ENCODE measurements around the gene FCHSD2. TPM values are rescaled to one million over a fixed set of nuclear protein-coding genes. Genes with fewer than 3 reads are reported as not detected.

Gene FCHSD2
- total RNA-seq, 2 donors from 2014 or later, result 56.5 to 75.3 TPM

DNA sequence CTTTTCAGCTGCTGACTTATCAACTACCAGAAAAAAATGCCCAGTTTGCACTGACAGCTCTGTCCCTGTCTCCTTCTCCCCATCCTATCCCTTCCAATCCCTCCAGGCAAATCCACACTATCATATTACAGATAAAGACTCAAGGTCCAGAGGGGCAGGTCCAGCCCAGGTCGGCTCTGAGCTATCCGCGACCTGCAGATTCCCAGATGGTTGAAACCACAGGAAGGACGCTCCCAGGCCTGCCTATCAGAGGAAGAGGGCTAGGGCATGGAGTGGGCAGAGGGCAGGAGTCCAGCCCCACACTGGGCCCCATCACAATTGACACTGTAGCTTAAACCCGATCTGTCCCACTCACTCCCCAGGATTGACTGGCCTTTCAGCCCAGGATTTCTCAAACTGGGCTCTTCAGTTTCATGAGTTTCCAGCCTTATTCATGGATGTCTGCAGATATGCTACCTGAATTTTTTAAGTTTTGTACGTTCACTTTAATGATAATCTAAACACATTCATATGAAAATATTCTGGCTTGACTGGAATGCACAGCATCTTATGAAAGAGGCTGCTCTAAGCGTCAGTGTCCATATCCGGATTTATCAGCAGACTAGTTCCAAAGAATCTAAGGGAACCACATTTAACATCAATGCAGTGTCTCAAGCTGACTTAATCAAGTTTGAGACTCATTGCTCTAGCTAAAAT is 16.4 kb upstream of the FCHSD2 start:
- H3K27ac ChIP-seq, result peak overlapping the region; percentile 86 to 90
- no peak overlapping the region for H3K4me3 ChIP-seq
- no peaks in the 10 kb centered on the region for H3K36me3 ChIP-seq
- no peak for ATAC-seq (ENCODE audit: insufficient number of reproducible peaks, low FRiP score, low read depth)
- TF ChIP-seq, protein P1, sequence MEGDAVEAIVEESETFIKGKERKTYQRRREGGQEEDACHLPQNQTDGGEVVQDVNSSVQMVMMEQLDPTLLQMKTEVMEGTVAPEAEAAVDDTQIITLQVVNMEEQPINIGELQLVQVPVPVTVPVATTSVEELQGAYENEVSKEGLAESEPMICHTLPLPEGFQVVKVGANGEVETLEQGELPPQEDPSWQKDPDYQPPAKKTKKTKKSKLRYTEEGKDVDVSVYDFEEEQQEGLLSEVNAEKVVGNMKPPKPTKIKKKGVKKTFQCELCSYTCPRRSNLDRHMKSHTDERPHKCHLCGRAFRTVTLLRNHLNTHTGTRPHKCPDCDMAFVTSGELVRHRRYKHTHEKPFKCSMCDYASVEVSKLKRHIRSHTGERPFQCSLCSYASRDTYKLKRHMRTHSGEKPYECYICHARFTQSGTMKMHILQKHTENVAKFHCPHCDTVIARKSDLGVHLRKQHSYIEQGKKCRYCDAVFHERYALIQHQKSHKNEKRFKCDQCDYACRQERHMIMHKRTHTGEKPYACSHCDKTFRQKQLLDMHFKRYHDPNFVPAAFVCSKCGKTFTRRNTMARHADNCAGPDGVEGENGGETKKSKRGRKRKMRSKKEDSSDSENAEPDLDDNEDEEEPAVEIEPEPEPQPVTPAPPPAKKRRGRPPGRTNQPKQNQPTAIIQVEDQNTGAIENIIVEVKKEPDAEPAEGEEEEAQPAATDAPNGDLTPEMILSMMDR (IDR thresholded peaks at IDR 0.05), result no peak
- DNase-seq (ENCODE audit: low spot score), result no peak
- no peaks in the 10 kb centered on the region for H3K9me3 ChIP-seq
- peaks cover 19 to 33% of the 10 kb centered on the region in 2 donors for H3K4me1 ChIP-seq (ENCODE audit: control insufficient read depth in 1 of 2, low read depth in 2 of 2)
- H3K27me3 ChIP-seq (replicated peaks; ENCODE audit: insufficient read depth), result no peaks in the 10 kb centered on the region

DNA sequence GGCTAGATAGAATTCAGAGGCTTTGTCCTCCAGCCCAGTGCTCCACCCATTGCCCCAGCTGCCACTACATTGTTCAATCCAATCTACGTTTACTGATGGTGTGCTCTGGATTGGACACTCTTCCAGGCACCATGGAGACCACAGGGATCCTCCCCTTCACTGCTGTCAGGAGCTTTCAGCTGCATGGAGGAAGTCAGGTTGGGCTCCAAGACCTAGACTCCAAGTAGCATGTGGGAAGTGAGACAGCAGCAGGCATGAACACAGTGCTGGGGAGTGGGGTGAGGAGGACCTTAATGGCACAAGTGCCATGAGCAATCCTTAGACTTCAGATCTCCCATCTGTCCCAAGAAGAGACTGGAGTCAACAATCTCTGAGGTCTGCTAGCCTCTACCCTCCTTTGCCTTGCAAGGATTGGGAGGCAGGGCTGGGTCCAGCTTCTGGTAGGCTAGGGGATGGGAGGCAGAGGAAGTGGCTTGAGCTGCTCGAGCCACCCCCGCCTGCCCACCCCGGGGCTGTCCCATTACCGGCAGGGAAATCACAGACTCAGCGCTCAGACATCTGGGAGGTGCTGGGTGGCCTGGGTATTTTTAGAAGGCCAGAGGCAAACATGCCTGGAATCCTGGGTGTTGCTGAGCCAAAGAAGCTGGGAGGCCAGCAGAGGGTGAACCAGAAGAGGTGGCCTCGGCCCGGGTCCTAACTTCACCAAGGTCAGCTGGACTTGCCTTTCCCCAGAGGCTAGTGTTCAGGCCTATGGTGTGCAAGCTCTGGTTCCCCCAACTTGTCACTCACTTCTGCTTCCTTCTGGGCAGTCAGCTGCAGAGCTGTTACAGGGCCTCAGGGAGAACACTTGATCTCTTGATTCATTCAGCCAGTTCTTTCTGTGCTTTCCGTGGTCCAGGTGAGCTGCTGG is 15.2 kb upstream of the FCHSD2 start:
- ATAC-seq (ENCODE audit: insufficient number of reproducible peaks, low FRiP score, low read depth), result peak; percentile 89

GRCh38 chr11:73156686-73157085 is 14.6 kb upstream of the FCHSD2 start:
- H3K9me3 ChIP-seq, result no peaks in the 10 kb centered on the region
- TF ChIP-seq, protein P1 (IDR thresholded peaks at IDR 0.05), result no peak
- H3K4me3 ChIP-seq, result no peak overlapping the region
- H3K36me3 ChIP-seq, result no peaks in the 10 kb centered on the region
- H3K27ac ChIP-seq, result peak overlapping the region; percentile 86 to 90
- ATAC-seq (ENCODE audit: insufficient number of reproducible peaks, low FRiP score, low read depth) (no peak), DNase-seq (ENCODE audit: low spot score) (no peak)
- no peaks in the 10 kb centered on the region for H3K27me3 ChIP-seq (replicated peaks; ENCODE audit: insufficient read depth)
- peaks cover 19 to 33% of the 10 kb centered on the region in 2 donors for H3K4me1 ChIP-seq (ENCODE audit: control insufficient read depth in 1 of 2, low read depth in 2 of 2)

More for the DNA sequence above, 15.2 kb upstream of the FCHSD2 start:
- no peaks in the 10 kb centered on the region for H3K36me3 ChIP-seq
- H3K27ac ChIP-seq, result peak overlapping the region; percentile 86 to 90
- TF ChIP-seq, protein P1 (IDR thresholded peaks at IDR 0.05), result no peak
- H3K4me1 ChIP-seq (ENCODE audit: control insufficient read depth in 1 of 2, low read depth in 2 of 2), result peaks cover 19 to 33% of the 10 kb centered on the region in 2 donors
- H3K27me3 ChIP-seq (replicated peaks; ENCODE audit: insufficient read depth), result no peaks in the 10 kb centered on the region
- no peaks in the 10 kb centered on the region for H3K9me3 ChIP-seq
- DNase-seq (ENCODE audit: low spot score), result peak; percentile 56
- H3K4me3 ChIP-seq, result no peak overlapping the region

DNA sequence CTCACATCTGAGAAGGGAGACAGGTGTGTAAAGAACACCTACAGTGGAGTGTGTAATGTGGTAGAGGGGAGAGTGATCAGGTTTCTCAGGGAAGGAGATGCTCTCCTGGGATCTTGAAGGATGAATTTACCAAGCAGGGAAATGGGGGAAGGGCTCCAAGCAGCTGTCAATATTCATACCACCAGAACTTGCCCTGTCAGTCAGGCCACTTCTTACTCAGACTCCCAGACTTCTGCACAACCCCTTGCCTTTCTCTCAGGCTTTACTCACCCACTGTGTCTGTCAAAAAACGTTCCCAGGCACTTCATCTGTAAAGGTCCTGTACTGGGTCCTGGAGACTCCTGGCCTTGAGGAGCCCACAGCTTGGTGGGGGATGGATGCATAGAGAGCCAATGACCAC is 14.0 kb upstream of the FCHSD2 start:
- Histone ChIP-seq H3K4me3 (no peak overlapping the region), H3K4me1 (ENCODE audit: control insufficient read depth in 1 of 2, low read depth in 2 of 2) (peaks cover 19 to 33% of the 10 kb centered on the region in 2 donors), H3K27me3 (replicated peaks; ENCODE audit: insufficient read depth) (no peaks in the 10 kb centered on the region), H3K9me3 (no peaks in the 10 kb centered on the region), H3K36me3 (no peaks in the 10 kb centered on the region), H3K27ac (peak overlapping the region; percentile 86 to 90)
- TF ChIP-seq, protein P1 (IDR thresholded peaks at IDR 0.05), result no peak
- no peak for ATAC-seq (ENCODE audit: insufficient number of reproducible peaks, low FRiP score, low read depth)
- no peak for DNase-seq (ENCODE audit: low spot score)

DNA sequence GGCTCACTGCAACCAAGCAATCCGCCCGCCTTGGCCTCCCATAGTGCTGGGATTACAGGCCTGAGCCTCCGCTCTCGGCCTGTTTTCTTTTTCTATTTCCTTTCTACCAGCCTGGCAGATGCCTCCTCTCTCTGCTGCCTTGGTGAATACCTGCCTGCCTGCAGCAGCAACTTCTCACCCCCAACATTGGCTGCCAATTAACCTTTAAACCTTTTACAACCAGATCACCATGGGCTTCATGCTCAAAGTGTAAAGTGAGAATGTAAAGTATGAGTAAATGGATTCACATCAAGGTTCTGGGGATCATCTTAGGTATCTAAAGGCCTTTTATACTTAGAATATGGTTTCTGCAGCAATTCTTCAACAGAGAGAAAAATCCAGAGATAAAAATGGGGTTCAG is 13.0 kb upstream of the FCHSD2 start:
- Histone ChIP-seq H3K4me3 (no peak overlapping the region), H3K36me3 (no peaks in the 10 kb centered on the region), H3K4me1 (ENCODE audit: control insufficient read depth in 1 of 2, low read depth in 2 of 2) (peaks cover 19 to 33% of the 10 kb centered on the region in 2 donors), H3K27ac (no peak overlapping the region), H3K9me3 (no peaks in the 10 kb centered on the region), H3K27me3 (replicated peaks; ENCODE audit: insufficient read depth) (no peaks in the 10 kb centered on the region)
- ATAC-seq (ENCODE audit: insufficient number of reproducible peaks, low FRiP score, low read depth), result no peak
- TF ChIP-seq, protein P1 (IDR thresholded peaks at IDR 0.05), result no peak
- DNase-seq (ENCODE audit: low spot score), result no peak

Data from thoracic aorta (tissue), 2 donors.